Heart right ventricle (tissue), 16 donors: Measurements from ENCODE around the gene PLEKHA5. TPM values are rescaled to one million over a fixed set of nuclear protein-coding genes. Genes with fewer than 3 reads are reported as not detected.
A peak's percentile ranks its signal among the peaks of the same experiment; 100 is the strongest.

ENCODE experiments used
- ATAC-seq, 8 donors: fragments of 200-7000 bp; cut with Tn5 transposase; one replicate each; pipeline ENCODE4 v1.9.1; 2020; ENCODE audit warnings: mild to moderate bottlenecking in 8 of 8, moderate library complexity in 8 of 8, moderate number of reproducible peaks in 1 of 8
- DNase-seq, 2 donors: peaks; one replicate each; pipeline ENCODE4 v3.0.0-alpha.2; 2020
- H3K27ac ChIP-seq, 10 donors: fragments of 200-600 bp; sonication (generic) in 2 of 10; one replicate each; pipeline versions ENCODE4 v1.5.0 to v1.8.0; 2020 to 2022; ENCODE audit warnings: mild to moderate bottlenecking in 3 of 10
- H3K27me3 ChIP-seq, 7 donors: fragments of 200-600 bp; one replicate each; pipeline ENCODE4 v1.8.0; 2021 to 2022; ENCODE audit warnings: mild to moderate bottlenecking in 2 of 7
- H3K36me3 ChIP-seq, 9 donors: fragments of 200-600 bp; sonication (generic) in 1 of 9; one replicate each; pipeline versions ENCODE4 v1.5.0 to v1.8.0; 2020 to 2022; ENCODE audit warnings: mild to moderate bottlenecking in 2 of 9
- H3K4me1 ChIP-seq, 9 donors: fragments of 200-600 bp; sonication (generic) in 1 of 9; one replicate each; pipeline versions ENCODE4 v1.5.0 to v1.8.0; 2020 to 2022; ENCODE audit warnings: mild to moderate bottlenecking in 4 of 9
- H3K4me3 ChIP-seq, 10 donors: fragments of 200-600 bp; sonication (generic) in 2 of 10; one replicate each; pipeline versions ENCODE4 v1.5.0 to v1.8.0; 2020 to 2022; ENCODE audit warnings: mild to moderate bottlenecking in 7 of 10, moderate library complexity in 2 of 10
- H3K9me3 ChIP-seq, 11 donors: fragments of 200-600 bp in 10 of 11; sonication (generic) in 2 of 11; one replicate each; pipeline versions ENCODE4 v1.5.0 to v1.8.0; 2013 to 2022; ENCODE audit warnings: mild to moderate bottlenecking in 2 of 11, control low read depth in 1 of 11, moderate library complexity in 1 of 11
- CTCF ChIP-seq, 9 donors: fragments of 200-600 bp; sonication (generic) in 2 of 9; IDR thresholded peaks; one replicate each; pipeline versions ENCODE4 v1.5.0 to v1.8.0; 2021 to 2022; ENCODE audit warnings: antibody characterized with exemption in 9 of 9, mild to moderate bottlenecking in 5 of 9, moderate library complexity in 1 of 9
- WGBS, 2 donors: extraction: QIAGEN DNeasy Blood & Tissue Kit; methylation state at CpG; one replicate each; pipeline ENCODE4 v1.1.7; 2013; ENCODE audit warnings: inconsistent platforms in 1 of 2; 5-methylcytosine and 5-hydroxymethylcytosine counted together
- intact Hi-C, 10 donors: fragments of 100-400 bp; cut with DNase I; formaldehyde crosslinking; loops; one replicate each; pipeline versions ENCODE4 v1.11.1 to v1.14.2; 2022
- polyA plus RNA-seq, 2 donors: library from polyadenylated mRNA; stranded (reverse); fragments of 200-250 nt; gene quantifications; one replicate each; pipeline ENCODE4 v1.2.3, GENCODE V29; 2013
- total RNA-seq, 10 donors: library from RNA; stranded (reverse); fragmentation: NEBNext Ultra II Directional in 3 of 10; extraction: Animal tissue kit (Norgen Biotek cat#: 25700) in 3 of 10; gene quantifications; one replicate each; pipeline versions ENCODE4 v1.2.1 to v1.2.4, GENCODE V29; 2021 to 2023
- donor health status: Arrhythmogenic right ventricular cardiomyopathy.
- donor health status: ischemic (EF 13 %, LVEDD 7.1; RV severe dilation, severe dysfunction).
- donor health status: healthy with polysubstance abuse.
- donor health status: DM: no; HTN: yes; CAD: no.
- donor health status: DM: no; HTN: no; CAD: no.
- donor health status: ischemic (EF 25% LVEDD 6.9; RV normal size, moderate dysfunction).
- donor health status: ischemic (EF 25% LVEDD 5.7; RV mildly dilated, moderate dysfunction).
- donor health status: healthy.
- donor health status: DM: yes; HTN: yes; CAD: no.
- donor health status: Ischemic cardiomyopathy.
- donor health status: ischemic (EF 35%, LVEDD 5.7; RV mildly dilated, moderate dysfunction).
- donor health status: nonischemic (EF 11% LVEDD 7.7; RV severe dilation, severe dysfunction).
- donor health status: DM: yes; HTN: yes; CAD: no.
- donor health status: PGD.
- donor health status: ischemic (EF 29% LVEDD 5.4; RV normal size, mild dysfunction).
- donor health status: nonischemic (EF 23%, LVEDD 6.1; RV moderate dilation, normal function).

PLEKHA5 gene
- total and polyA plus RNA-seq, 12 donors: 11.8 to 77.1 (median 61.8) TPM

DNA sequence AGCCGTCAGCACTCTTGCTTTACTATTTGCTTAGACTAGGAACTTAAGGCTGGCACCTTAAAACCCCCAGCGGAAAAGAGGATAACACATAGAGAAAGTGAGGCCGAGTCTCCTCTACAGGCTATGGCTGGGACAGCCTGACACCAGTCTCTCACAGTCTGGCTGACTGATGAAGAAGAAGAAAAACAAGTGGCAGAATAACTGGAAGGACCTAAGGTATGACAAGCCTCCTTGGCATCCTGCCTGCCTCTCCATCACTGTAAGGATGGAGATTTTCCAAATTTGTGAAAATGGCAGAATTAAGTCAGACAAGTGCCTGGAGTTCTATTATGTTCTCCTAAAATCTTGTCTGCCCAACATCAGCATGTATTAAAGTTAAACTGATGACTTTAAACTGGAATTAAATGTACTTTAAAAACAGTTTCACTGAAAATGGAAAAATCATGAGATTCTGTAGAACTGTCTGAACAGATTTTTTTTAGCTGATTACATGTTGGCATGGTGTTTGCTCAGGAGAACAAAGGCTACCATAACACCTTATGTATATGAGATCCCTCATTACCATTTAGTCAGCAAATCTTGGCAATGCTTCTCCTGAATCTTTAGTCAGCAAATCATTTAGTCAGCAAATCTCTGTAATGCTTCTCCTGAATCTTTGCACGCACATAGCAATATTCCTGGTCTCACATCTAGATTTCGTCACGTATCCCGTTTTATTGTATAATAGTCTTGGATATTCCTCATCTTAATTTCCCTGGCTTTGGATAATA, 169.5 kb downstream of the PLEKHA5 start:
- intact Hi-C loops: no loop called here
- H3K4me3 ChIP-seq: no peak overlapping the region
- DNase-seq: no peak
- H3K27me3 ChIP-seq: no peaks in the 10 kb centered on the region
- peaks cover 0 to 7% (median 0%) of the 10 kb centered on the region in 9 donors for H3K4me1 ChIP-seq
- TF ChIP-seq CTCF (IDR thresholded peaks at IDR 0.05): no peak
- 94 to 95% methylated on average over 7 of the region's 7 CpGs for WGBS, 2 donors
- peaks cover 0 to 36% (median 0%) of the 10 kb centered on the region in 9 donors for H3K36me3 ChIP-seq
- no peaks in the 10 kb centered on the region for H3K9me3 ChIP-seq
- peak in 2 of 8 donors; percentile 27 to 35 for ATAC-seq
- no peak overlapping the region for H3K27ac ChIP-seq

DNA sequence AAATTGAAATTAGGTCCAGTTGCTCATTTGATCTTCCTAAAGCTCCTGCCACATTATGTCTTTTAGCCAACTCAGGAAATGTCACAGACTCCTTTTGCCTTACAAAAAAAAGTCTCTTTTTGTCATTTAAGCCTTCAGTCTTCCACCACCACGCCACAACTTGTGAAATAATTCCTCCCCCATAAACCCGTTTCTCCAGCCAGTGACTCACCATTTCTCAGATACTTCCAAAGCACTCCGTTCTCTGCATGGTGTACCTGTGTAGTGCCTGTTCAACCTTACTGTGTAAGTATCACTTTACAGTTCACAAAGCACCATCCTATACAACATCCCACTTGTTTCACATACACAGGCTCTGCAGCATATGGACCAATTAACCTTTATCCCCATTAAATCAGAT, 170.2 kb downstream of the PLEKHA5 start:
- ATAC-seq (no peak), DNase-seq (no peak)
- 87 to 89% methylated on average over 3 of the region's 3 CpGs for WGBS, 2 donors
- intact Hi-C loops: no loop called here
- H3K27ac ChIP-seq: no peak overlapping the region
- H3K4me3 ChIP-seq: no peak overlapping the region
- H3K9me3 ChIP-seq: no peaks in the 10 kb centered on the region
- TF ChIP-seq CTCF (IDR thresholded peaks at IDR 0.05): no peak
- H3K27me3 ChIP-seq: no peaks in the 10 kb centered on the region
- H3K36me3 ChIP-seq: peaks cover 0 to 36% (median 0%) of the 10 kb centered on the region in 9 donors
- H3K4me1 ChIP-seq: peaks cover 0 to 4% (median 0%) of the 10 kb centered on the region in 9 donors

DNA sequence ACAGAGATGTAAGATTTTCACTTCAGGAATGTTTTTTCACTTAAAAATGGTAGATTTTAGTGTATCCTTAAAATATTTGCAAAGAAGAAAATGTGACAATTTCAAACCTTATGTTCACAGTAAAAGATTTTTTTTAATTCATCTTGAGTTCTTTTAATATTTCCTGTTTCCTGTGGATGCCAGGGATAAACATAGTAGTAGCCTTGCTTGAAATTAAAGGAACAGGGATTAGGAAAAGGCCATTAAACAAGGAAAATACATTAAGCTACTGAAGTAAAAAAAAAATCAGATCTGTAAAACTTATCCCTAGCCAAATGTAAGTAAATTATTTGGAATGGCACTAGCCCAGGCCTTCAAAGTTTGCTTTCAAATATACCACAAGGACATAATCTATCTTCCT, 171.7 kb downstream of the PLEKHA5 start:
- Histone ChIP-seq H3K36me3 (peaks cover 0 to 45% (median 3%) of the 10 kb centered on the region in 9 donors), H3K27me3 (no peaks in the 10 kb centered on the region), H3K4me3 (no peak overlapping the region), H3K9me3 (no peaks in the 10 kb centered on the region), H3K27ac (no peak overlapping the region), H3K4me1 (no peaks in the 10 kb centered on the region)
- intact Hi-C loops: no loop called here
- DNase-seq (no peak), ATAC-seq (no peak)
- TF ChIP-seq CTCF (IDR thresholded peaks at IDR 0.05): no peak

DNA sequence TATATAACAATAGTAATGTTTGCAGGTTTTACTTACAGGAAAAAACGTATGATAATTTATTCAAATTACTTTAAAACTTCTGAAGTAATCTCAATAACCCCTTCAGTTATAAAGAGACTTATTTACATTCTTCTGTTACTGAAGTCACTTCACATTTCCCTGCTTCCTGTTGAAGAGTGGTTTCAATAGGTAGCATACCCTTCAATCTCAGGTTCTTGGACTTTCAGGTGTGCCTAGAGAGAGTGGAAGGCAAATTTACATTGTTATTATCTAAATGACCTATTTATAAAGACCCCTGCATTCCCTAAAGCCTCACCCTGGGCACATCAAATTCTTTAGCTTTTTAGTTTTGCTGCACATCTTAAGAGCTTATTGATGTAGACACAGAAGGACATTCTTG, 172.2 kb downstream of the PLEKHA5 start:
- intact Hi-C loops: no loop called here
- WGBS, 2 donors: 56 to 69% methylated on average over 1 of the region's 1 CpG
- TF ChIP-seq CTCF (IDR thresholded peaks at IDR 0.05): no peak

More for the DNA sequence above, 172.2 kb downstream of the PLEKHA5 start:
- Histone ChIP-seq H3K36me3 (peaks cover 0 to 50% (median 7%) of the 10 kb centered on the region in 9 donors), H3K27ac (no peak overlapping the region), H3K27me3 (no peaks in the 10 kb centered on the region), H3K4me3 (no peak overlapping the region), H3K4me1 (no peaks in the 10 kb centered on the region), H3K9me3 (no peaks in the 10 kb centered on the region)
- ATAC-seq (no peak), DNase-seq (no peak)
